ENCODE measurements around the gene CORIN. TPM values are rescaled to one million over a fixed set of nuclear protein-coding genes. Genes with fewer than 3 reads are reported as not detected.
"Not testable (repeated sequence)": the region's sequence is repeated elsewhere in the genome, so short reads cannot be mapped to it uniquely, and the experiment has no call there.

CORIN gene
- total and polyA plus RNA-seq, 2 donors (not counting 3 experiments of a cell fraction or from before 2014, with no cell fraction given): 0.07 to 0.40 TPM

GRCh38 chr4:47753316-47753715, 84.6 kb downstream of the CORIN start:
- DNase-seq (ENCODE audit: low read depth, low spot score); H3K79me2 ChIP-seq (ENCODE audit: control insufficient read depth, insufficient read depth, low read length); H2AFZ ChIP-seq (ENCODE audit: low read depth, low read length); BruUV-seq (replicated peaks); H3K27me3 ChIP-seq (ENCODE audit: control insufficient read depth in 2 of 2, insufficient read depth in 2 of 2, low read length in 2 of 2); H3K9me1 ChIP-seq (replicated peaks; ENCODE audit: control insufficient read depth, extremely low read depth, insufficient read depth, low read length); POLR2A ChIA-PET; H3K36me3 ChIP-seq (ENCODE audit: control insufficient read depth in 2 of 2, extremely low read depth in 1 of 2, insufficient read depth in 2 of 2, low read length in 2 of 2); H4K20me1 ChIP-seq (replicated peaks; ENCODE audit: control insufficient read depth, extremely low read depth, insufficient read depth, low read length); dilution Hi-C loops (cut with MboI; ENCODE audit: extremely low pct_ligation_motif_present, low sequenced_read_pairs); H3K27ac ChIP-seq (ENCODE audit: insufficient read depth, low read depth, low read length); H3K9ac ChIP-seq (replicated peaks; ENCODE audit: extremely low read depth, insufficient read depth, low read length); H3K4me1 ChIP-seq (ENCODE audit: control insufficient read depth, extremely low read depth, insufficient read depth, low read length); CTCF ChIA-PET; intact Hi-C loops (cut with micrococcal nuclease); H3K9me3 ChIP-seq (replicated peaks; ENCODE audit: control insufficient read depth, insufficient read depth, low read length); H3K4me2 ChIP-seq (ENCODE audit: insufficient read depth, low read length); FAIRE-seq; H3K4me3 ChIP-seq (replicated peaks in 1 of 3; ENCODE audit: insufficient read depth in 1 of 3, low read depth in 1 of 3, low read length in 3 of 3): not testable (repeated sequence)

GRCh38 chr4:47752214-47752613, 85.7 kb downstream of the CORIN start:
- no peaks in the 10 kb centered on the region for H4K20me1 ChIP-seq (replicated peaks; ENCODE audit: control insufficient read depth, extremely low read depth, insufficient read depth, low read length)
- no TSS peak for BruUV-seq (replicated peaks)

More at GRCh38 chr4:47752214-47752613, 85.7 kb downstream of the CORIN start:
- ChIA-PET POLR2A (no interaction called here), CTCF (interaction anchor here (1.2 kb wide), 1 partner anchor 15 kb away, joined by 4 read pairs; no protein-coding TSS in a partner anchor)
- DNase-seq (ENCODE audit: low read depth, low spot score) (no peak), FAIRE-seq (no peak)
- Histone ChIP-seq H3K27me3 (ENCODE audit: control insufficient read depth in 2 of 2, insufficient read depth in 2 of 2, low read length in 2 of 2) (peaks cover 2 to 3% of the 10 kb centered on the region in 2 experiments), H3K79me2 (ENCODE audit: control insufficient read depth, insufficient read depth, low read length) (no peaks in the 10 kb centered on the region), H3K9ac (replicated peaks; ENCODE audit: extremely low read depth, insufficient read depth, low read length) (no peak overlapping the region), H3K4me2 (ENCODE audit: insufficient read depth, low read length) (no peak overlapping the region), H3K27ac (ENCODE audit: insufficient read depth, low read depth, low read length) (no peak overlapping the region), H3K9me1 (replicated peaks; ENCODE audit: control insufficient read depth, extremely low read depth, insufficient read depth, low read length) (no peaks in the 10 kb centered on the region), H3K4me1 (ENCODE audit: control insufficient read depth, extremely low read depth, insufficient read depth, low read length) (no peaks in the 10 kb centered on the region), H3K9me3 (replicated peaks; ENCODE audit: control insufficient read depth, insufficient read depth, low read length) (no peaks in the 10 kb centered on the region), H3K36me3 (ENCODE audit: control insufficient read depth in 2 of 2, extremely low read depth in 1 of 2, insufficient read depth in 2 of 2, low read length in 2 of 2) (no peaks in the 10 kb centered on the region), H2AFZ (ENCODE audit: low read depth, low read length) (no peak overlapping the region), H3K4me3 (replicated peaks in 1 of 3; ENCODE audit: insufficient read depth in 1 of 3, low read depth in 1 of 3, low read length in 3 of 3) (no peak overlapping the region)
- intact Hi-C loops (cut with micrococcal nuclease): no loop called here
- TF ChIP-seq MAX (IDR thresholded peaks at IDR 0.05; ENCODE audit: insufficient read depth, insufficient read length): no peak
- no peak for TF ChIP-seq FOS (IDR thresholded peaks at IDR 0.05; ENCODE audit: borderline replicate concordance, insufficient read depth, low read length)
- TF ChIP-seq MYC (IDR thresholded peaks at IDR 0.05; ENCODE audit: low read depth, low read length): no peak
- no peak for TF ChIP-seq CTCF (IDR thresholded peaks at IDR 0.05; ENCODE audit: extremely low read depth in 1 of 2, insufficient read depth in 1 of 2, low read depth in 1 of 2, low read length in 2 of 2)
- no peak for TF ChIP-seq GATA2 (IDR thresholded peaks at IDR 0.05; ENCODE audit: insufficient read depth, insufficient read length, low read depth, low read length)
- no peak for TF ChIP-seq EZH2 (IDR thresholded peaks at IDR 0.05; ENCODE audit: borderline replicate concordance, low read depth, low read length, severe bottlenecking)
- TF ChIP-seq JUN (IDR thresholded peaks at IDR 0.05; ENCODE audit: borderline replicate concordance, insufficient read depth, insufficient read length, low read depth): no peak
- no peak for TF ChIP-seq POLR2AphosphoS5 (IDR thresholded peaks at IDR 0.05; ENCODE audit: insufficient read depth, low read depth, low read length)
- no peak for TF ChIP-seq POLR2A (IDR thresholded peaks at IDR 0.05; ENCODE audit: low read depth, low read length)
- dilution Hi-C loops (cut with MboI; ENCODE audit: extremely low pct_ligation_motif_present, low sequenced_read_pairs): no loop called here
